Naive thymus-derived CD8-positive, alpha-beta T cell (primary cell): ENCODE results near the gene KRTAP10-1. TPM values are rescaled to one million over a fixed set of nuclear protein-coding genes. Genes with fewer than 3 reads are reported as not detected.
"Not testable (repeated sequence)": the region's sequence is repeated elsewhere in the genome, so short reads cannot be mapped to it uniquely, and the experiment has no call there.

Experiments
- ATAC-seq, 2 donors: fragments of 150-1000 bp; cut with Tn5 transposase in 1 of 2; sonication (Bioruptor Pico), chemical (Tn5 transposase) in 1 of 2; 1 replicate in 1 of 2; 2 replicates in 1 of 2; pipeline ENCODE4 v1.10.0; 2021; ENCODE audit warnings: mild to moderate bottlenecking in 2 of 2, moderate library complexity in 2 of 2
- POLR2A ChIA-PET: fragments of 350-600 bp; sonication (Branson Sonifier 250); formaldehyde crosslinking; loops from one replicate; lab custom pipeline; 2021; ENCODE audit warnings: antibody characterized with exemption; lab: Charles Lee
- DNase-seq, 10 donors: peaks; one replicate each; pipeline versions ENCODE4 v3.0.0 to v3.0.0-alpha.2; 2020 to 2022
- H3K27ac Mint-ChIP-seq, 10 donors: one replicate each; pipeline ENCODE4 v1.8.0; 2020 to 2022; ENCODE audit warnings: mild to moderate bottlenecking in 10 of 10, mixed read lengths in 10 of 10, moderate library complexity in 4 of 10, inconsistent platforms in 1 of 10
- H3K27me3 Mint-ChIP-seq, 5 donors: one replicate each; pipeline ENCODE4 v1.8.0; 2021 to 2022; ENCODE audit warnings: mixed read lengths in 5 of 5
- H3K36me3 Mint-ChIP-seq, 3 donors: one replicate each; pipeline ENCODE4 v1.8.0; 2020 to 2022; ENCODE audit warnings: mixed read lengths in 3 of 3, mild to moderate bottlenecking in 2 of 3, inconsistent platforms in 1 of 3
- H3K4me1 Mint-ChIP-seq, 4 donors: one replicate each; pipeline ENCODE4 v1.8.0; 2021 to 2022; ENCODE audit warnings: mixed read lengths in 4 of 4
- H3K4me3 Mint-ChIP-seq, 10 donors: one replicate each; pipeline ENCODE4 v1.8.0; 2020 to 2022; ENCODE audit warnings: mild to moderate bottlenecking in 10 of 10, mixed read lengths in 10 of 10, moderate library complexity in 6 of 10, inconsistent platforms in 1 of 10
- H3K9me3 Mint-ChIP-seq, 9 donors: one replicate each; pipeline ENCODE4 v1.8.0; 2020 to 2022; ENCODE audit warnings: mixed read lengths in 9 of 9, mild to moderate bottlenecking in 3 of 9, inconsistent platforms in 1 of 9, moderate library complexity in 1 of 9
- polyA plus RNA-seq, 3 donors: library from polyadenylated mRNA; unstranded; fragments of 300-500 nt; fragmentation: Illumina TruSeq; gene quantifications; one replicate each; pipeline ENCODE4 v1.2.3, GENCODE V29; 2021
- total RNA-seq, 8 experiments: library from RNA in 2 of 8; stranded (reverse) in 2 of 8; gene quantifications; one replicate each; pipeline ENCODE4 v1.2.3 and lab custom pipeline; 2021 to 2026

Gene KRTAP10-1
- total and polyA plus RNA-seq, 5 experiments from 2014 or later: not detected

DNA sequence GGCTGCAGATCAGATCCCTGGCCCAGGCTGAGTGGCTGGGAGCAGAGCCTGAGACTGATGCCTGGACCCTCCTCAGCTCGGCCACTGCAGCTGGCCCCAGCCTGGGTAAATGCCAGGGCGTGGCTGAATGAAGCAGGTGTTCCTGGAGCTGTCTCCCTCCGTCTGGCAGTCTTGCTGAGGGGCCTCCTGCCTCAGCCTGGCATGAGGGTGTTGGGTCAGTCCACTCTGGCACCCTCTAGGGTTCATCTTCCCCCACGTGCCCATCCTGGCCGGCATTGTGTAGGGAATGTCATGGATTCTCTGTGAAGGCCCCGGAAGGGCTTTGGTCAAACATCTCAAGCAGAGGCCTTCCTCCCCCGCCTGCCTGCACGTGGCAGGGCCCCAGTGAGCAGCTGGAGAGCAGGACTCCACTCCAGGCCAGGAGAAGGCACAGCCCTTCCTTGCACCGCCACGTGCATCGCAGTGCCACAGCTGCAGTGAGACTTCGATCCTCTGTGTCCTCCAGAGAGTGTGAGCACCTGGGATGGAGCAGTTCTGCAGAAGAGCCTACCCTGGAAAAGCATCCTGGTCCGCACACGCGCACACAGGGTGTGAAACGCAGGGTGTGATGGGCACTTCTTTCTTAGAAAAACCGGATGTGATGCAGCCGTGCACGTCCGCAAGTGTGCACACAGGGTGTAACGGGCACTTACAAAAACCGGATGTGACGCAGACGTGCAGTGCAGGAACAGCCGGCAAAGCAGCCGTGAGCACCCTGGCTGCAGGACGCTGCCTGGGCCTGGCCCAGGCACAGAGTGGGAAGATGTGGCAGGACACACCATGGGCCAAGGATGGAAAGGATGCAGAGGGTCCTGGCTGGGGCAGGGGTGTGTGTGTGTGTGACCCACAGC lies 28.9 kb upstream of the KRTAP10-1 start:
- DNase-seq (peak in 1 of 10 donors; percentile 40), ATAC-seq (no peak)
- H3K27ac Mint-ChIP-seq: peak overlapping the region in 3 of 10 donors; percentile 53 to 75 (median 55)
- H3K27me3 Mint-ChIP-seq: peaks cover 0 to 5% (median 0%) of the 10 kb centered on the region in 5 donors
- H3K36me3 Mint-ChIP-seq: peaks cover 0 to 2% (median 0%) of the 10 kb centered on the region in 3 donors
- peaks cover 2 to 22% (median 13%) of the 10 kb centered on the region in 4 donors for H3K4me1 Mint-ChIP-seq
- POLR2A ChIA-PET: interaction anchor here (0.8 kb wide), 1 partner anchor 21 kb away, joined by 4 read pairs; no protein-coding TSS in a partner anchor
- no peak overlapping the region for H3K4me3 Mint-ChIP-seq
- H3K9me3 Mint-ChIP-seq: peaks cover 0 to 6% (median 0%) of the 10 kb centered on the region in 9 donors

DNA sequence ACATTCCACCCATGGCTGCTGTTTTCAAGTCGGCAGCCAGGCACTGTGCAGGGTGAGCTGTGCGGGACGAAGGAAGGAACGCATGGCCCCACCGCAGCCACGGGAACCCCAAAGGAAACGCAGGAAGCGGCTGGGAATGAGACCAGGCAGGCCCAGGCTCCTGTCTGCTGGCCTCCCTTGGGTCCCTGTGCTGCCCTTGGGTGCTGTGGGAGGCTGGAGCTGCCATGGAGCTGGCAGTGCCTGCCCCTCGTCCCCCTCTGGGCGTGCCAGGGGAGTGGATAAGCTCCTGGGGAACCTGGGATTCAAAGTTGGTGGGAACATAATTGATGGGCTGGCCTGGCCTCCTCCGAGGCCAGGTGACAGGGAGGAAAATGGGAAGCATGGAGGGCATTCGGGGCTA lies 28.3 kb upstream of the KRTAP10-1 start:
- Mint-ChIP-seq H3K4me3 (no peak overlapping the region), H3K4me1 (peaks cover 2 to 22% (median 13%) of the 10 kb centered on the region in 4 donors), H3K27ac (peak overlapping the region in 1 of 10 donors; percentile 25), H3K9me3 (peaks cover 0 to 8% (median 0%) of the 10 kb centered on the region in 9 donors), H3K27me3 (peaks cover 0 to 5% (median 0%) of the 10 kb centered on the region in 5 donors), H3K36me3 (peaks cover 0 to 4% (median 0%) of the 10 kb centered on the region in 3 donors)
- DNase-seq (peak in 1 of 10 donors; percentile 23), ATAC-seq (no peak)
- POLR2A ChIA-PET: interaction anchor here (0.8 to 1.0 kb wide), 2 partner anchors 12 to 20 kb away, joined by 3 to 4 read pairs; no protein-coding TSS in a partner anchor

DNA sequence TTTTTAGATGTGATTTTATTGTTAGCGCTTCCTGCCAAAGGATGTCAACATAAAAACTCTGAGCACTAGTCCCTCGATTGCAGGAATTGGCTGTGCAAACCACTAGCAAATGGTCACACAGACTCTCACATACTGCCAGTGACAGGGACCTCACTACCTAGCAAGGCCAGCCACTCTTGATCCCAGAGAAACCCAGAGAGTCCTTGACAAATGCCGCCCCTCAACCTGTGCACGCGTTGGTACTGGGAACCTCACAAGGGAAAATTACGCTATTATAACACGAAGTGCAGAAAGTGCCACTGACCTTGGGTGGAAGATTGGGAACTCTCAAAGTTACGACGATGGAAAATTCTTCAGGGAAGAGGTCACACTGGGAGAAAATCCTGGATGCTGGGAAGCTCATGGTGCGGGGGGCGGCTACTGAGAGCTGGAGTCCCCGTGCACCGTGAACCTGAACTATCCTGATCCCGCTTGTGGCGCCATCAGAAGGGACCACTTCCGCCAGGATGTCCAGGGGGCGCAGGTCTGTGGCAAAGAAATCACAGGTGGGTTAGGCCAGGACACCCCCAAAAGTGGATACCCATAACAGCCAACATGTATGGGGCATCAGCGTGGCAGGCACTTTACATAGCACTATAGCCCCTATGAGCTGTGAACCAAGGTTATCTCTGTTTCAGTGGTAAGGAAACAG lies 27.6 kb upstream of the KRTAP10-1 start:
- peaks cover 0 to 14% (median under 1%) of the 10 kb centered on the region in 9 donors for H3K9me3 Mint-ChIP-seq
- peaks cover 2 to 22% (median 12%) of the 10 kb centered on the region in 4 donors for H3K4me1 Mint-ChIP-seq
- no peak overlapping the region for H3K4me3 Mint-ChIP-seq
- ATAC-seq (no peak), DNase-seq (peak in 1 of 10 donors; percentile 22)
- H3K27me3 Mint-ChIP-seq: peaks cover 0 to 3% (median 0%) of the 10 kb centered on the region in 5 donors
- H3K27ac Mint-ChIP-seq: peak overlapping the region in 1 of 10 donors; percentile 52
- POLR2A ChIA-PET: interaction anchor here (0.8 to 1.0 kb wide), 2 partner anchors 11 to 20 kb away, joined by 3 to 4 read pairs; no protein-coding TSS in a partner anchor
- H3K36me3 Mint-ChIP-seq: peaks cover 0 to 4% (median under 1%) of the 10 kb centered on the region in 3 donors

DNA sequence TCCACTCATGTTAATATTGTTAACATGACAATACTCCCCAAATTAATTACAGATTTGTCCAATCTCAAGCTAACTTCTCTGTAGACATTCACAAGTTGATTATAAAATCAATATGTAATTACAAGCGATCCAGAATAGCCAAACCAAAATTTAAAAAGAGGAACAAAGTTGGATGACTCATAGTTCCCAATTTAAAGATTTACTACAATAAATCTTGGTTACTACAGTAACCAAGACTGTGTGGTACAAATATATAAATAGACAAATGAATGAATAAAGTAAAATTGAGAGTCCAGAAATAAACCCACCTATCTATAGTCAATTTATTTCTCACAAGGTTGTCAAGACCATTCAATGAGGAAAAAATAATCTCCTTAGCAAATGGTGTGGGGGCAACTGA lies 26.4 kb upstream of the KRTAP10-1 start:
- peaks cover 0 to 11% (median 4%) of the 10 kb centered on the region in 3 donors for H3K36me3 Mint-ChIP-seq
- DNase-seq (no peak), ATAC-seq (no peak)
- peaks cover 0 to under 1% (median 0%) of the 10 kb centered on the region in 5 donors for H3K27me3 Mint-ChIP-seq
- peaks cover 0 to 22% (median 7%) of the 10 kb centered on the region in 9 donors for H3K9me3 Mint-ChIP-seq
- peaks cover 2 to 22% (median 12%) of the 10 kb centered on the region in 4 donors for H3K4me1 Mint-ChIP-seq
- POLR2A ChIA-PET: no interaction called here
- H3K4me3 Mint-ChIP-seq: no peak overlapping the region
- peak overlapping the region in 1 of 10 donors; percentile 27 for H3K27ac Mint-ChIP-seq

DNA sequence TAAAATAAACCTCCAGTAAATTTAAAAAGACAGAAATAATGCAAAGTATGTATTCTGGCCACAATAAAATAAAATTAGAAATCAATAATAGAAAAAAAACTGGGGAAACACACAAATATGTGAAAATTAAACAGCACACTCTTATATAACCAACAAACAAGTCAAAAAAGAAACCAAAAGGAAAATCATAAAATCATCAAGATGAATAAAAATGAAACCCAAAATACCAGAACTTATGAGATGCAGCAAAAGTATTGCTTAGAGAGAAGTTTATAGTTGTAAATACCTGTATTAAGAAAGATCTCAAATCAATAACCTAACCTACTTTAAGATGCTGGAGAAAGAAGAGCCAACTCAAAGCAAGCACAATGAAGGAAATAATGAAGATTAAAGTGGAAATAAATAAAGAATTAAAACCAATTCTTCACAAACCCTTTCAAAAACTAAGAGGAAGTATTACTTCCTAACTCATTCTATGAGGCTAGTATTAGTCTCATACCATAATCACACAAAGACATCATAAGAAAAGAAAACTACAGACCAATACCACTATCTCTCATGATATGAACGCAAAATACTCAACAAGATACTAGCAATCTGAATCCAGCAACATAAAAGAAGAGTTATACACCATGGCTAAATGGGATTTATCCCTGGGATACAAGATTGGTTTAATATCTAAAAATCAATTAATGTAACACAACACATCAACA lies 25.0 kb upstream of the KRTAP10-1 start:
- POLR2A ChIA-PET: no interaction called here
- H3K4me1 Mint-ChIP-seq: peaks cover 2 to 22% (median 12%) of the 10 kb centered on the region in 4 donors
- H3K4me3 Mint-ChIP-seq: peak overlapping the region in 5 of 10 donors; percentile 4 to 36 (median 20)

DNA sequence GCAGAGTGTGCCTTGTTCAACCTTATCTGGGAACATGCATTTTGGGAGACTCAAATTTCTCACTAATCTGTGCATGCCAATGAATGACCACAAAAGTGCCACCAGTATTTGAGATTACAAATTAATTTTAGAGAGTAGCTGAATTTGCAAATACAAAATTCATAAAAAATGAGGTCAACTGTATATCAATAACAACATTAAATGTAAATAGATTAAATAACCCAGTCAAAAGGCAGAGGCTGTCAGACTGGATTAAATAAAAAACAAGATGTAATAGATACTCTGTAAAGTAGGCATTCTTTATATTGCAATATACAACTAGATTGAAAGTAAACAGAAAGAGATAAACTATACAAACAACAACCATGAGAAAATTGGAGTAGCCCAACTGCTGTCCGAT lies 24.1 kb upstream of the KRTAP10-1 start:
- H3K27ac Mint-ChIP-seq: peak overlapping the region in 2 of 10 donors; percentile 3 to 70
- peaks cover 8 to 40% (median 19%) of the 10 kb centered on the region in 9 donors for H3K9me3 Mint-ChIP-seq
- POLR2A ChIA-PET: no interaction called here
- DNase-seq (no peak), ATAC-seq (no peak)
- H3K4me3 Mint-ChIP-seq: no peak overlapping the region
- peaks cover 0 to 2% (median 0%) of the 10 kb centered on the region in 5 donors for H3K27me3 Mint-ChIP-seq
- H3K4me1 Mint-ChIP-seq: peaks cover 2 to 22% (median 12%) of the 10 kb centered on the region in 4 donors
- peaks cover 0 to 15% (median 10%) of the 10 kb centered on the region in 3 donors for H3K36me3 Mint-ChIP-seq

More for the DNA sequence above, 25.0 kb upstream of the KRTAP10-1 start:
- H3K27me3 Mint-ChIP-seq: no peaks in the 10 kb centered on the region
- no peak for ATAC-seq
- peaks cover 8 to 32% (median 19%) of the 10 kb centered on the region in 9 donors for H3K9me3 Mint-ChIP-seq
- peak overlapping the region in 9 of 10 donors; percentile 57 to 86 (median 70) for H3K27ac Mint-ChIP-seq
- peak in 1 of 10 donors; percentile 13 for DNase-seq
- H3K36me3 Mint-ChIP-seq: peaks cover 0 to 15% (median 10%) of the 10 kb centered on the region in 3 donors

DNA sequence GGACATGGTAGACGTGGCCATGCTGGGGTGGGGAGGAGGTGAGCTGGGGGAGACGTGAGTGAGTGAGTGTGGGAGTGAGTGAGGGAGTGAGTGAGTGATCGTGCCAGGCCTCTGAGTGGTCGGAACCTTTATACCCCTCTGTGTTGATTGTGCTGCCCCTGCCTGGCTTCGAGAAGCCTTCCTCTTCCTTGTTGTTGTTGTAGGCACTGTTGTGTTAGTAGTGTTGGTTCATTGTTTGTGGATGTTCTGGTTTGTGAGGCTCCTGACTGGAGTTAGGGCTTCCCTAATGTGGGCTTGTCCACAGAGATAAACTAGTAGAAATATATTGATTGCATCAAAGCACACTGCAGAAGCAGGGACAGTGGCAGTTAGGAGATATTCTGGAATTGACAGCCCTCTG lies 18.7 kb upstream of the KRTAP10-1 start, which contains the start of gene KRTAP10-3:
KRTAP10-3 (minus strand) TSS at position 101 of the 400 bp plus-strand sequence; CDS start at position 21, 80 bp downstream.
- peaks cover 0 to 22% (median 9%) of the 10 kb centered on the region in 3 donors for H3K36me3 Mint-ChIP-seq
- H3K27me3 Mint-ChIP-seq: peaks cover 0 to 3% (median 0%) of the 10 kb centered on the region in 5 donors
- peak within 1 kb of the TSS in 4 of 10 donors; percentile 15 to 90 (median 56) for H3K27ac Mint-ChIP-seq
- H3K4me1 Mint-ChIP-seq: peaks cover 0 to 3% (median 0%) of the 10 kb centered on the region in 4 donors
- no peak for ATAC-seq
- no peak for DNase-seq
- POLR2A ChIA-PET: no interaction called here
- H3K9me3 Mint-ChIP-seq: peaks cover 10 to 55% (median 22%) of the 10 kb centered on the region in 9 donors
- H3K4me3 Mint-ChIP-seq: no peak within 1 kb of the TSS

DNA sequence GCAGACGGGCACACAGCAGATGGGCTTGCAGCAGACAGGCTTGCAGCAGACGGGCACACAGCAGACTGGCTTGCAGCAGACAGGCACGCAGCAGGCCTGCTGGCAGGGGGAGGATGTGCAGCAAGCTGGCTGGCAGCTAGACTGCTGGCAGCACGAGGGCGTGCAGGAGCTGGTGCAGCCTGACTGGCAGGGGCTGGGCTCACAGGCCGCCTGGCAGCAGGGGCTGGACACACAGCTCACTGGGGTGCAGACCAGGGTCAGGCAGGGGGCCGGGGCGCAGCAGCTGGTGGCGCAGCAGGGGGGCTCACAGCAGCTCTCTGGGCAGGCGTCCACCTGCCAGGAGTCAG lies 18.3 kb upstream of the KRTAP10-1 start:
- H3K4me3 Mint-ChIP-seq, POLR2A ChIA-PET, ATAC-seq, H3K27me3 Mint-ChIP-seq, H3K4me1 Mint-ChIP-seq: not testable (repeated sequence)
- H3K9me3 Mint-ChIP-seq: peaks cover 10 to 57% (median 25%) of the 10 kb centered on the region in 9 donors
- H3K27ac Mint-ChIP-seq: peak overlapping the region in 1 of 10 donors; percentile 43
- H3K36me3 Mint-ChIP-seq: peaks cover under 1 to 26% (median 12%) of the 10 kb centered on the region in 3 donors
- DNase-seq: peak in 1 of 10 donors; percentile 48

DNA sequence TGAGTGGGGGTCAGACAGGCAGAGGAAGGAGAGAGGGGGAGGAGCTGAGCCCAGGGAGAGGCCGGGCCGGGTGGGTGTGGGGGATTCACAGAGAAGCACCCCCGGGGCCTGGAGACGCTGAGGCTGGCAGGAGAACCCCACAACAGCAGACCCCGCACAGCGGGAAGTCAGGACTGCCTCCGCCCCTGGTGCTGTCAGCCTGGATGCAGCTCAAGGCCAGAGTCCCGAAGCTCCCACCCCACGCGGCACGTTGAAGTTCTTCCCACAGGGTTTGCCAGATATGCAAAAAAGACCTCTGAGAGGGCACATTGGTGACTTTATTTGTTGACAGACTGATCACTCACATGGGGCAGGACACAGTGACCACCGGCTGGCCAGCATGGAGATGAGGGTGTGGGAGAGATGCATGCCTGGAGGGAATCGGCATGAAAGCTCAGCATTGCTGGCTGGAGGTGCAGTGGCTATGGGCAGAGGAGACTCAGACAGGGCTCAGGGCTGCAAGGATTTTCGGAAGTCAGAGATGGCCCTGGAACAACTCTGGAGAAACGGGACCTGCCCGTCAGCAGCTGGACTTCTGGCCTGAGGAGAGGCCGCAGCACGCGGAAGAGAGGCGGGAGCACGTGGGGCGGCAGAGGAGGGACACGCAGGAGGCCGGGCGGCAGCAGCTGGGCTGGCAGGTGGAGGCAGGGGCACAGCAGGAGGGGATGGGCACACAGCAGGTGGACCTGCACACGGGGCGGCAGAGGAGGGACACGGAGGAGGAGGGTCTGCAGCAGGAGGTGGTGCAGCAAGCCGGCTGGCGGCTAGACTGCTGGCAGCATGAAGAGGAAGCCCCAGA lies 17.7 kb upstream of the KRTAP10-1 start:
- no peak overlapping the region for H3K4me3 Mint-ChIP-seq
- peaks cover 0 to 3% (median 0%) of the 10 kb centered on the region in 4 donors for H3K4me1 Mint-ChIP-seq
- POLR2A ChIA-PET: no interaction called here
- H3K27me3 Mint-ChIP-seq: peaks cover 0 to 3% (median 0%) of the 10 kb centered on the region in 5 donors
- peak overlapping the region in 3 of 10 donors; percentile 15 to 90 (median 43) for H3K27ac Mint-ChIP-seq
- H3K36me3 Mint-ChIP-seq: peaks cover 5 to 32% (median 16%) of the 10 kb centered on the region in 3 donors
- ATAC-seq: no peak
- peak in 1 of 10 donors; percentile 45 for DNase-seq
- peaks cover 10 to 57% (median 29%) of the 10 kb centered on the region in 9 donors for H3K9me3 Mint-ChIP-seq

DNA sequence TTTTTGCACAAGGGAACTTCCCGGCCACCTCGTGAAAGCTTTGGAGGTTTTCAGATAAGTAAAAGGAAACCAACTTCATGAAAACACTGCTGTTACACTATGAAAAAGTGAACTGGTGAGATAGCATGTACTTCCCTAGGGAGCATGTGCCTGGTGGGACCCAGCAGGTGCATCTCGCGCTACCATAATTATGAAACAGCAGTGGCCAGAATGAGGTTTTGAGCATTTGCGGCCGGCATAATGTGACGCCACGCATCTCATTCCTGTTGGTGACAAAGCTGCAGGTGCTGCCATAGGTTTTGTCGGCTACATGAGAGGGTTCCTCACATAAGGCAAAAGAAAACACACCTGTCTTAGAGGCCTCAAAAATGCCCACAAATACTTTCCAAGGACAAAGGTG lies 16.9 kb upstream of the KRTAP10-1 start:
- peaks cover 0 to 3% (median 0%) of the 10 kb centered on the region in 5 donors for H3K27me3 Mint-ChIP-seq
- POLR2A ChIA-PET: no interaction called here
- ATAC-seq: no peak
- no peak overlapping the region for H3K4me3 Mint-ChIP-seq
- peaks cover 5 to 24% (median 16%) of the 10 kb centered on the region in 3 donors for H3K36me3 Mint-ChIP-seq
- H3K27ac Mint-ChIP-seq: peak overlapping the region in 1 of 10 donors; percentile 34
- DNase-seq: no peak
- H3K9me3 Mint-ChIP-seq: peaks cover 6 to 49% (median 22%) of the 10 kb centered on the region in 9 donors
- H3K4me1 Mint-ChIP-seq: peaks cover 0 to 3% (median 0%) of the 10 kb centered on the region in 4 donors
